Activated naive CD4-positive, alpha-beta T cell treated with anti-CD3 and anti-CD28 coated beads, Interleukin-2, amount 10 ng/mL, durations not matched to agents 5 hours and 36 hours (primary cell): ENCODE results near the gene TAMM41. TPM values are rescaled to one million over a fixed set of nuclear protein-coding genes. Genes with fewer than 3 reads are reported as not detected.

ENCODE experiments used
- total RNA-seq, 2 experiments: library from RNA; stranded (reverse); gene quantifications; one replicate each; pipeline ENCODE4 v1.2.3, GENCODE V29; 2021

The TAMM41 gene
- total RNA-seq = 10 to 100 TPM; 27.1 to 28.0 TPM

GRCh38 chr3:11846281-11847266, at the start of gene TAMM41:
Gene TAMM41 (minus strand): TSS chr3:11846885. CDS start chr3:11846636, 249 bp downstream.

Other genes starting within 250 kb of the TAMM41 start
- gene VGLL4, start 203.0 kb downstream of the TAMM41 start, total RNA-seq = 10 to 100 TPM; 44.5 to 45.7 TPM
- not detected for gene SYN2, start 157.5 kb upstream of the TAMM41 start, total RNA-seq